K562 (cell line): ENCODE results near the gene COX11. TPM values are rescaled to one million over a fixed set of nuclear protein-coding genes. Genes with fewer than 3 reads are reported as not detected.

Source experiments
- ATAC-seq: fragments of 200-7000 bp; cut with Tn5 transposase; 3 replicates; pipeline ENCODE4 v1.9.1; 2020; ENCODE audit warnings: moderate library complexity
- BruUV-seq: library from RNA; stranded (reverse); fragments of 400-500 nt; replicated peaks from 2 replicates; lab custom pipeline; 2021; lab: Mats Ljungman, UMichigan
- CTCF ChIA-PET: fragments of 300-600 bp; formaldehyde crosslinking; extraction: SDS; loops from one replicate; lab custom pipeline; 2021; ENCODE audit warnings: low intra/inter-chr PET ratio; lab: Yijun Ruan, JAX
- POLR2A ChIA-PET: fragments of 300-600, 350-650 bp; sonication (Branson Sonifier 250); formaldehyde crosslinking; extraction: SDS; loops from one replicate; lab custom pipeline; 2021; ENCODE audit warnings: antibody characterized with exemption, inconsistent platforms; lab: Yijun Ruan, JAX
- DNase-seq, 4 experiments: peaks; one replicate each; pipeline versions ENCODE4 v3.0.0 to v3.0.0-alpha.2; 2011 to 2018; ENCODE audit warnings: low spot score in 3 of 4, mixed read lengths in 3 of 4; ENCODE audit errors: extremely low read depth in 1 of 4
- FAIRE-seq: peaks from 2 replicates; lab custom pipeline; 2011; peaks lifted over from hg19 to GRCh38; lab: Jason Lieb, UNC
- H2AFZ ChIP-seq: 2 replicates; pipeline ENCODE4 v1.6.0; 2011; ENCODE audit warnings: low read depth, low read length, control low read depth, inconsistent platforms
- H3K27ac ChIP-seq: fragments of 200-600 bp; 3 replicates; pipeline ENCODE4 v1.8.0; 2011; ENCODE audit warnings: low read depth, mild to moderate bottlenecking, control low read depth, inconsistent platforms, low read length, moderate library complexity, mixed read lengths; ENCODE audit errors: extremely low read depth
- H3K27me3 ChIP-seq, 2 experiments: fragments of 300-600 bp in 1 of 2; 2 replicates in 1 of 2; 3 replicates in 1 of 2; pipeline versions ENCODE4 v1.6.0 to v1.8.0; 2011; ENCODE audit warnings: inconsistent platforms in 2 of 2, low read length in 2 of 2, mild to moderate bottlenecking in 1 of 2, mixed read lengths in 1 of 2, moderate library complexity in 1 of 2; ENCODE audit not compliant: control insufficient read depth in 2 of 2, insufficient read depth in 2 of 2
- H3K36me3 ChIP-seq: fragments of 300-600 bp; 3 replicates; pipeline ENCODE4 v1.8.0; 2011; ENCODE audit warnings: mild to moderate bottlenecking, low read length, inconsistent platforms; ENCODE audit not compliant: control insufficient read depth, insufficient read depth
- H3K4me1 ChIP-seq, 2 experiments: fragments of 200-600 bp in 1 of 2; replicated peaks in 1 of 2; 2 replicates in 1 of 2; 3 replicates in 1 of 2; pipeline versions ENCODE4 v1.5.1 to v1.8.0; 2011; ENCODE audit warnings: inconsistent platforms in 2 of 2, low read length in 2 of 2, mild to moderate bottlenecking in 1 of 2, mixed read lengths in 1 of 2, moderate library complexity in 1 of 2; ENCODE audit not compliant: control insufficient read depth in 2 of 2, insufficient read depth in 2 of 2
- H3K4me2 ChIP-seq: 2 replicates; pipeline ENCODE4 v1.6.1; 2011; ENCODE audit warnings: low read length, control low read depth, inconsistent platforms, mixed read lengths; ENCODE audit not compliant: insufficient read depth
- H3K4me3 ChIP-seq: fragments of 200-600 bp; sonication (generic), shearing (Covaris generic); 2 replicates; pipeline ENCODE4 v1.5.1; 2016; ENCODE audit warnings: control low read depth, inconsistent platforms
- H3K79me2 ChIP-seq: fragments of 200-600 bp; 3 replicates; pipeline ENCODE4 v1.8.0; 2011; ENCODE audit warnings: low read length, inconsistent platforms; ENCODE audit not compliant: control insufficient read depth, insufficient read depth
- H3K9ac ChIP-seq, 2 experiments: 2 replicates each; pipeline versions ENCODE4 v1.6.0 to v1.6.1; 2011; ENCODE audit warnings: low read depth in 2 of 2, low read length in 2 of 2, control low read depth in 1 of 2, inconsistent platforms in 1 of 2, mild to moderate bottlenecking in 1 of 2, mixed read lengths in 1 of 2; ENCODE audit not compliant: insufficient read depth in 1 of 2
- H3K9me1 ChIP-seq: one replicate; pipeline ENCODE4 v1.6.0; 2011; ENCODE audit warnings: inconsistent platforms, mild to moderate bottlenecking, low read length, moderate library complexity; ENCODE audit not compliant: control insufficient read depth, insufficient read depth
- H3K9me3 ChIP-seq: replicated peaks from 2 replicates; pipeline ENCODE4 v1.5.1; 2011; ENCODE audit warnings: low read depth, low read length, inconsistent platforms; ENCODE audit not compliant: control insufficient read depth, insufficient read depth
- H4K20me1 ChIP-seq: replicated peaks from 2 replicates; pipeline ENCODE4 v1.6.1; 2011; ENCODE audit warnings: low read length, inconsistent platforms, mixed read lengths; ENCODE audit not compliant: control insufficient read depth, insufficient read depth
- ADNP ChIP-seq: fragments of 200-800 bp; sonication (Bioruptor generic); IDR thresholded peaks from 2 replicates; pipeline ENCODE4 v1.6.1; 2016; ENCODE audit warnings: missing genetic modification characterization, missing compliant biosample characterization
- ARID2 ChIP-seq: fragments of 450-650 bp; IDR thresholded peaks from 2 replicates; pipeline ENCODE4 v1.6.1; 2017; ENCODE audit warnings: antibody characterized with exemption, mild to moderate bottlenecking
- ATF6 ChIP-seq: sonication (generic); formaldehyde crosslinking; IDR thresholded peaks from 2 replicates; pipeline ENCODE4 v1.4.0; 2020; ENCODE audit warnings: mild to moderate bottlenecking, missing genetic modification reagents
- ELF2 ChIP-seq: fragments of 250-450 bp; sonication (Bioruptor Pico); IDR thresholded peaks from 2 replicates; pipeline ENCODE4 v1.5.0; 2021; ENCODE audit warnings: mild to moderate bottlenecking
- HDAC2 ChIP-seq: fragments of 450-650 bp; IDR thresholded peaks from 2 replicates; pipeline ENCODE4 v1.6.1; 2016; ENCODE audit warnings: mild to moderate bottlenecking
- HEY1 ChIP-seq: fragments of 250-450 bp; sonication (Bioruptor Pico); IDR thresholded peaks from 2 replicates; pipeline ENCODE4 v1.5.0; 2020; ENCODE audit warnings: mild to moderate bottlenecking, moderate library complexity, borderline replicate concordance
- MAFF ChIP-seq: IDR thresholded peaks from 2 replicates; pipeline ENCODE4 v1.6.1; 2012; ENCODE audit warnings: low read length, improper control_type of control experiment
- MTA2 ChIP-seq: fragments of 450-650 bp; IDR thresholded peaks from 2 replicates; pipeline ENCODE4 v1.6.1; 2016; ENCODE audit warnings: low read depth
- NCOA2 ChIP-seq, 2 experiments: fragments of 450-650 bp; IDR thresholded peaks; 2 replicates each; pipeline ENCODE4 v1.6.1; 2018; ENCODE audit warnings: mild to moderate bottlenecking in 2 of 2, moderate library complexity in 1 of 2; ENCODE audit not compliant: partially characterized antibody in 2 of 2
- NR2C2 ChIP-seq, 2 experiments: fragments of 200-800 bp in 1 of 2; sonication (Bioruptor generic) in 1 of 2; sonication (generic) in 1 of 2; formaldehyde crosslinking in 1 of 2; IDR thresholded peaks; 2 replicates each; pipeline versions ENCODE4 v1.6.1 to v1.8.0; 2016 to 2022; ENCODE audit warnings: mild to moderate bottlenecking in 1 of 2, missing compliant biosample characterization in 1 of 2, missing genetic modification characterization in 1 of 2, missing genetic modification reagents in 1 of 2
- SMAD4 ChIP-seq: fragments of 250-450 bp; sonication (Bioruptor Pico); conservative IDR thresholded peaks from 2 replicates; pipeline ENCODE4 v1.8.0; 2021; ENCODE audit warnings: inconsistent platforms, mild to moderate bottlenecking, moderate library complexity
- TBP ChIP-seq: optimal IDR thresholded peaks from 2 replicates; pipeline ENCODE3; 2011; ENCODE audit warnings: low read depth, low read length, improper control_type of control experiment
- TFAM ChIP-seq: fragments of 250-450 bp; sonication (Bioruptor Pico); conservative IDR thresholded peaks from 2 replicates; pipeline ENCODE4 v1.5.0; 2021; ENCODE audit warnings: mild to moderate bottlenecking, moderate library complexity
- WHSC1 ChIP-seq: IDR thresholded peaks from one replicate; pipeline ENCODE4 v1.6.1; 2012; ENCODE audit warnings: low read length, control low read depth, inconsistent platforms
- XRCC3 ChIP-seq: fragments of 450-650 bp; IDR thresholded peaks from 2 replicates; pipeline ENCODE4 v1.6.1; 2017; ENCODE audit warnings: mild to moderate bottlenecking, moderate library complexity
- ZBTB1 ChIP-seq: sonication (generic); formaldehyde crosslinking; IDR thresholded peaks from 2 replicates; pipeline ENCODE4 v1.8.1; 2023; ENCODE audit warnings: missing genetic modification reagents, low read depth, mild to moderate bottlenecking, borderline replicate concordance
- ZNF24 ChIP-seq: fragments of 450-650 bp; IDR thresholded peaks from 2 replicates; pipeline ENCODE4 v1.6.1; 2016
- ZNF253 ChIP-seq: fragments of 250-450 bp; sonication (Bioruptor Pico); conservative IDR thresholded peaks from 2 replicates; pipeline ENCODE4 v1.6.1; 2021; ENCODE audit warnings: mild to moderate bottlenecking
- ZZZ3 ChIP-seq: fragments of 450-650 bp; IDR thresholded peaks from 2 replicates; pipeline ENCODE4 v1.6.1; 2016; ENCODE audit warnings: antibody characterized with exemption, mild to moderate bottlenecking, moderate library complexity
- in situ Hi-C: fragments of 300-500 bp; cut with MboI; formaldehyde crosslinking; loops from 4 replicates; pipeline ENCODE4 v1.15.0; 2018; ENCODE audit warnings: inconsistent platforms, mixed read lengths
- intact Hi-C: fragments of 100-400 bp; cut with micrococcal nuclease; formaldehyde crosslinking; loops from 2 replicates; pipeline ENCODE4 v1.14.2; 2022
- polyA plus RNA-seq, 8 experiments: library from polyadenylated mRNA; depleted of rRNA in 4 of 8; stranded (reverse) in 5 of 8; unstranded in 3 of 8; fragments of >200 nt; fragmentation: Nextera tagmentation in 2 of 8; fragmentation: Illumina TruSeq in 1 of 8; extraction: Ambion mirVana in 2 of 8; extraction: Trizol in 1 of 8; gene quantifications; 2 replicates each; pipeline versions ENCODE4 v1.2.1 to v1.2.3, GENCODE V29; 2011 to 2014; ENCODE audit warnings: inconsistent platforms in 1 of 8, missing spikeins in 1 of 8
- total RNA-seq, 7 experiments: library from RNA; depleted of rRNA in 6 of 7; stranded (reverse); fragments of >200 nt in 6 of 7; fragmentation: Illumina TruSeq in 2 of 7; extraction: Trizol in 2 of 7; gene quantifications; 2 replicates each; pipeline versions ENCODE4 v1.2.1 to v1.2.3, GENCODE V29; 2011 to 2021; ENCODE audit warnings: low replicate concordance in 1 of 7
- TF ChIP-seq, protein P1 (sequence below): fragments of 250-450 bp; sonication (Bioruptor Pico); IDR thresholded peaks from 2 replicates; pipeline ENCODE4 v1.5.0; 2020; ENCODE audit warnings: mild to moderate bottlenecking
- TF ChIP-seq, protein P2 (sequence below): sonication (generic); formaldehyde crosslinking; IDR thresholded peaks from 2 replicates; pipeline ENCODE4 v1.8.0; 2022; ENCODE audit warnings: mild to moderate bottlenecking, missing genetic modification reagents

The COX11 gene
- total and polyA plus RNA-seq, 9 of the 15 experiments (the other 6 are each of a cell fraction or from before 2014, with no cell fraction given), result 18.5 to 112 (median 30.7) TPM

- no peak for TF ChIP-seq NCOA2 (IDR thresholded peaks at IDR 0.05; ENCODE audit: partially characterized antibody in 2 of 2)
- no peak for TF ChIP-seq XRCC3
- TF ChIP-seq ZZZ3, result no peak
- TF ChIP-seq HDAC2, result no peak
- TF ChIP-seq, protein P1, sequence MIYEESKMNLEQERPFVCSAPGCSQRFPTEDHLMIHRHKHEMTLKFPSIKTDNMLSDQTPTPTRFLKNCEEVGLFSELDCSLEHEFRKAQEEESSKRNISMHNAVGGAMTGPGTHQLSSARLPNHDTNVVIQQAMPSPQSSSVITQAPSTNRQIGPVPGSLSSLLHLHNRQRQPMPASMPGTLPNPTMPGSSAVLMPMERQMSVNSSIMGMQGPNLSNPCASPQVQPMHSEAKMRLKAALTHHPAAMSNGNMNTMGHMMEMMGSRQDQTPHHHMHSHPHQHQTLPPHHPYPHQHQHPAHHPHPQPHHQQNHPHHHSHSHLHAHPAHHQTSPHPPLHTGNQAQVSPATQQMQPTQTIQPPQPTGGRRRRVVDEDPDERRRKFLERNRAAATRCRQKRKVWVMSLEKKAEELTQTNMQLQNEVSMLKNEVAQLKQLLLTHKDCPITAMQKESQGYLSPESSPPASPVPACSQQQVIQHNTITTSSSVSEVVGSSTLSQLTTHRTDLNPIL (CRISPR knock-in tag), result no peak
These were observed 36.0 kb upstream of the COX11 start (continued) for GRCh38 chr17:55004484-55004883.

- no peak for DNase-seq
- TF ChIP-seq HEY1 (CRISPR knock-in tag), result no peak
- no peak for TF ChIP-seq ELF2 (CRISPR knock-in tag)
- TF ChIP-seq ATF6, result no peak
- TF ChIP-seq, protein P2, sequence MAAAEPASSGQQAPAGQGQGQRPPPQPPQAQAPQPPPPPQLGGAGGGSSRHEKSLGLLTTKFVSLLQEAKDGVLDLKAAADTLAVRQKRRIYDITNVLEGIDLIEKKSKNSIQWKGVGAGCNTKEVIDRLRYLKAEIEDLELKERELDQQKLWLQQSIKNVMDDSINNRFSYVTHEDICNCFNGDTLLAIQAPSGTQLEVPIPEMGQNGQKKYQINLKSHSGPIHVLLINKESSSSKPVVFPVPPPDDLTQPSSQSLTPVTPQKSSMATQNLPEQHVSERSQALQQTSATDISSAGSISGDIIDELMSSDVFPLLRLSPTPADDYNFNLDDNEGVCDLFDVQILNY, result no peak
- no peak for TF ChIP-seq WHSC1
- no peak for TF ChIP-seq TFAM
- no peak for TF ChIP-seq ZNF24
- TF ChIP-seq SMAD4 (CRISPR knock-in tag), result no peak
- TF ChIP-seq ARID2, result no peak
- TF ChIP-seq TBP, result no peak
- TF ChIP-seq NR2C2 (CRISPR knock-in tag; IDR thresholded peaks at IDR 0.05), result no peak
- no peak for TF ChIP-seq NR2C2 (tag; IDR thresholded peaks at IDR 0.05)
- TF ChIP-seq ZNF253, result no peak
- TF ChIP-seq ZBTB1 (CRISPR knock-in tag), result no peak
- no peak for TF ChIP-seq ADNP (tag)
- TF ChIP-seq MTA2, result no peak
- TF ChIP-seq MAFF, result no peak
These were observed 34.0 kb upstream of the COX11 start for GRCh38 chr17:55002458-55002857.

More at GRCh38 chr17:55002458-55002857, 34.0 kb upstream of the COX11 start:
- H2AFZ ChIP-seq, result no peak overlapping the region
- no peaks in the 10 kb centered on the region for H3K9me1 ChIP-seq
- intact Hi-C loops, result no loop called here
- FAIRE-seq, result no peak
- in situ Hi-C loops, result no loop called here
- H3K27ac ChIP-seq, result no peak overlapping the region
- POLR2A ChIA-PET, result no interaction called here
- H3K79me2 ChIP-seq, result no peaks in the 10 kb centered on the region
- H3K9me3 ChIP-seq, result no peaks in the 10 kb centered on the region
- no peak overlapping the region for H3K9ac ChIP-seq
- H3K27me3 ChIP-seq, result no peaks in the 10 kb centered on the region
- CTCF ChIA-PET, result no interaction called here
- H3K4me2 ChIP-seq, result no peak overlapping the region
- H3K4me3 ChIP-seq, result no peak overlapping the region
- no peaks in the 10 kb centered on the region for H3K4me1 ChIP-seq
- peaks cover 17% of the 10 kb centered on the region; the same call in 1 of the 3 replicates for H3K36me3 ChIP-seq
- H4K20me1 ChIP-seq, result no peaks in the 10 kb centered on the region
- no TSS peak for BruUV-seq
- ATAC-seq, result no peak
